Thyroid gland (tissue), 4 donors: Measurements from ENCODE around the gene CD244. TPM values are rescaled to one million over a fixed set of nuclear protein-coding genes. Genes with fewer than 3 reads are reported as not detected.

Source experiments
- DNase-seq, 2 donors: peaks; one replicate each; pipeline ENCODE4 v3.0.0-alpha.2; 2019
- H3K27ac ChIP-seq, 3 donors: fragments of 200-600 bp; sonication (generic); 1 replicate in 2 of 3; 2 replicates in 1 of 3; pipeline ENCODE4 v1.5.1; 2016 to 2019; ENCODE audit warnings: mild to moderate bottlenecking in 1 of 3, moderate library complexity in 1 of 3
- H3K27me3 ChIP-seq: fragments of 200-600 bp; sonication (generic); one replicate; pipeline ENCODE4 v1.5.1; 2019
- H3K36me3 ChIP-seq, 2 donors: fragments of 200-600 bp; sonication (generic); one replicate each; pipeline ENCODE4 v1.5.1; 2016 to 2019
- H3K4me1 ChIP-seq, 2 donors: fragments of 200-600 bp; sonication (generic); one replicate each; pipeline ENCODE4 v1.5.1; 2017 to 2019
- H3K4me3 ChIP-seq, 3 donors: fragments of 200-600 bp; sonication (generic); replicated peaks in 1 of 3; 1 replicate in 2 of 3; 2 replicates in 1 of 3; pipeline ENCODE4 v1.5.1; 2016; ENCODE audit warnings: mild to moderate bottlenecking in 1 of 3
- H3K9me3 ChIP-seq: fragments of 200-600 bp; sonication (generic); one replicate; pipeline ENCODE4 v1.5.1; 2017
- POLR2A ChIP-seq, 2 donors: fragments of 450-650 bp; IDR thresholded peaks; one replicate each; pipeline ENCODE4 v1.6.1; 2017; ENCODE audit warnings: antibody characterized with exemption in 2 of 2, mild to moderate bottlenecking in 2 of 2, moderate library complexity in 1 of 2
- WGBS, 2 donors: methylation state at CpG; one replicate each; pipeline ENCODE4 v1.1.5; 2017; 5-methylcytosine and 5-hydroxymethylcytosine counted together
- intact Hi-C: fragments of 100-400 bp; cut with DNase I; formaldehyde crosslinking; loops from one replicate; pipeline ENCODE4 v1.15.1; 2023
- total RNA-seq, 4 donors: library from RNA; depleted of rRNA; stranded (reverse); fragments of >200 nt; gene quantifications; one replicate each; pipeline ENCODE4 v1.2.3, GENCODE V29; 2016
- TF ChIP-seq, protein P1 (sequence below), 6 experiments: fragments of 200-600 bp in 3 of 6; fragments of 450-650 bp in 3 of 6; sonication (generic) in 3 of 6; IDR thresholded peaks; one replicate each; pipeline ENCODE4 v1.5.1; 2016 to 2019; ENCODE audit warnings: antibody characterized with exemption in 6 of 6, mild to moderate bottlenecking in 2 of 6, inconsistent platforms in 1 of 6, moderate library complexity in 1 of 6

Gene CD244
- total RNA-seq, 4 donors from 2014 or later = 0.27 TPM; not detected in 3

DNA sequence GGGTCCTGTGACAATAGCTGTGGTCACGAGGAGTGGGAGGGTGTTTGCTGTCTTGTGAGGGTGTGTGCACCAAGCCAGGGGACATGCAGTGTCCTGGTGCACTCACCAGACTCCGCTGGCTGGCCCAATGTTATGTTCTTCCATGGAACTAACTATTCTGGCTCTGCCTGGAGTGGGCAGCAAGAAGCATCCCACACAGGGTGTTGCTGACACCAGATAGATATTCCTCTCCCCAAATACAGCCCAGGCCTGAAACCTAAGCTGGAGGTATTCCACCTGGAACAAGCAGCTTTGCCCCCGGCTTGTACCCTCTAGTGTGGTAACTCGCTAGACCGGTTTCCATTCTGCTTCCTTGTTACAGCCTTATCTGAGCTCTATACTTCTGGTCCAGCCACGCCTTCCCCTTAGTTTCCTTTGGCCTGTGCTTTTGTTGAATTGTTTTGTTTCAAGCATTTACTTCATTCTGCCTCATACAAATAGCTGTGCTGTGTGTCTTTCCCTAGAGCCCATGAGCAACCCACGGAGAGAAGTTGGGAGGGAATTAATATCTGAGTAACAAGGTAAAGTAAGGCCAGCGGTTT lies 81.4 kb downstream of the CD244 start:
- intact Hi-C loops = no loop called here
- 44 to 45% methylated on average over 7 of the region's 8 CpGs for WGBS, 2 donors
- DNase-seq = peak; percentile 61 to 64

DNA sequence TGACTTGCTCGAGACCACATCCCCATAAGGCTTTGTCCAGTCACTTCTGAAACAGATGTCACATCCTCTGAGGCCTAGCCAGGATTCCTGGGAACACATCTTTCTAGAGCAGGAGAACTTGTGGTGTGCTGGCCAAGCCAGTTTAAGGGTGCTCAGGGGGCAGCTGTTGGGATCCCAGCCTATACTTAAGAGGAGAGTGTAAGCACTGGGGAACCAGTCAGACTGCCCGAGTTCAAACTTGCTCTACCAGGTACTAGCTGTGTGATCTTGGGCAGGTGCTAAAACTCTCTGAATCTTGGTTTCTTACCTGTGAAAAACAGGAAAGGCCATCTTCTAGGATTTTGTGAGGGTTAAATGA lies 82.3 kb downstream of the CD244 start:
- Histone ChIP-seq H3K27me3 (no peaks in the 10 kb centered on the region), H3K4me3 (no peak overlapping the region), H3K36me3 (no peaks in the 10 kb centered on the region), H3K4me1 (peaks cover 8 to 17% of the 10 kb centered on the region in 2 donors), H3K9me3 (no peaks in the 10 kb centered on the region), H3K27ac (no peak overlapping the region)
- no peak for DNase-seq
- WGBS, 2 donors = 85 to 92% methylated on average over 2 of the region's 2 CpGs
- no peak for TF ChIP-seq POLR2A (IDR thresholded peaks at IDR 0.05)
- TF ChIP-seq, protein P1, sequence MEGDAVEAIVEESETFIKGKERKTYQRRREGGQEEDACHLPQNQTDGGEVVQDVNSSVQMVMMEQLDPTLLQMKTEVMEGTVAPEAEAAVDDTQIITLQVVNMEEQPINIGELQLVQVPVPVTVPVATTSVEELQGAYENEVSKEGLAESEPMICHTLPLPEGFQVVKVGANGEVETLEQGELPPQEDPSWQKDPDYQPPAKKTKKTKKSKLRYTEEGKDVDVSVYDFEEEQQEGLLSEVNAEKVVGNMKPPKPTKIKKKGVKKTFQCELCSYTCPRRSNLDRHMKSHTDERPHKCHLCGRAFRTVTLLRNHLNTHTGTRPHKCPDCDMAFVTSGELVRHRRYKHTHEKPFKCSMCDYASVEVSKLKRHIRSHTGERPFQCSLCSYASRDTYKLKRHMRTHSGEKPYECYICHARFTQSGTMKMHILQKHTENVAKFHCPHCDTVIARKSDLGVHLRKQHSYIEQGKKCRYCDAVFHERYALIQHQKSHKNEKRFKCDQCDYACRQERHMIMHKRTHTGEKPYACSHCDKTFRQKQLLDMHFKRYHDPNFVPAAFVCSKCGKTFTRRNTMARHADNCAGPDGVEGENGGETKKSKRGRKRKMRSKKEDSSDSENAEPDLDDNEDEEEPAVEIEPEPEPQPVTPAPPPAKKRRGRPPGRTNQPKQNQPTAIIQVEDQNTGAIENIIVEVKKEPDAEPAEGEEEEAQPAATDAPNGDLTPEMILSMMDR (IDR thresholded peaks at IDR 0.05) = no peak
- intact Hi-C loops = no loop called here

More for the DNA sequence above, 81.4 kb downstream of the CD244 start:
- Histone ChIP-seq H3K27me3 (no peaks in the 10 kb centered on the region), H3K4me1 (peaks cover 8 to 14% of the 10 kb centered on the region in 2 donors), H3K27ac (peak overlapping the region in 2 of 3 donors; percentile 6 to 17), H3K4me3 (no peak overlapping the region), H3K9me3 (no peaks in the 10 kb centered on the region), H3K36me3 (no peaks in the 10 kb centered on the region)
- TF ChIP-seq, protein P1 (IDR thresholded peaks at IDR 0.05) = no peak
- TF ChIP-seq POLR2A (IDR thresholded peaks at IDR 0.05) = no peak

Other genes with a start within 250 kb of the CD244 start
- gene SLAMF1, start 215.8 kb downstream of the CD244 start, total RNA-seq = 1 to 10 TPM in 1 of 4 donors, under 1 TPM in 3; 0.33 to 2.5 (median 0.76) TPM
- gene CD48, start 151.1 kb downstream of the CD244 start, total RNA-seq = 10 to 100 TPM in 1 of 4 donors, 1 to 10 TPM in 3; 3.5 to 13.6 (median 4.8) TPM
- gene SLAMF7, start 123.6 kb downstream of the CD244 start, total RNA-seq = under 1 TPM; 0.22 to 0.93 (median 0.37) TPM
- 1 to 10 TPM in 1 of 4 donors, under 1 TPM in 3; 0.33 to 2.1 (median 0.63) TPM for gene LY9, start 66.7 kb downstream of the CD244 start, total RNA-seq
- gene ITLN1, start 22.3 kb upstream of the CD244 start, total RNA-seq = not detected
- not detected for gene ITLN2, start 91.9 kb upstream of the CD244 start, total RNA-seq
- 100 to 1,000 TPM in 2 of 4 donors, 10 to 100 TPM in 2; 80.8 to 122 (median 98.3) TPM for gene F11R, start 158.3 kb upstream of the CD244 start, total RNA-seq
- gene TSTD1, start 176.1 kb upstream of the CD244 start, total RNA-seq = 100 to 1,000 TPM; 256 to 466 (median 320) TPM
- gene USF1, start 183.1 kb upstream of the CD244 start, total RNA-seq = 10 to 100 TPM; 56.0 to 71.0 (median 70.3) TPM
- 1 to 10 TPM; 1.4 to 3.5 (median 2.9) TPM for gene ARHGAP30, start 207.0 kb upstream of the CD244 start, total RNA-seq
- under 1 TPM in 1 of 4 donors, not detected in 3; 0.27 TPM for gene NECTIN4, start 226.7 kb upstream of the CD244 start, total RNA-seq
- 10 to 100 TPM in 3 of 4 donors, 1 to 10 TPM in 1; 6.9 to 31.8 (median 19.2) TPM for gene KLHDC9, start 235.5 kb upstream of the CD244 start, total RNA-seq